ENCODE data around the gene IL1RAPL2. TPM values are rescaled to one million over a fixed set of nuclear protein-coding genes. Genes with fewer than 3 reads are reported as not detected.

IL1RAPL2 gene
- total and polyA plus RNA-seq, 10 of the 15 experiments (the other 5 are each of a cell fraction or from before 2014, with no cell fraction given) = 0.19 TPM; not detected in 9

DNA sequence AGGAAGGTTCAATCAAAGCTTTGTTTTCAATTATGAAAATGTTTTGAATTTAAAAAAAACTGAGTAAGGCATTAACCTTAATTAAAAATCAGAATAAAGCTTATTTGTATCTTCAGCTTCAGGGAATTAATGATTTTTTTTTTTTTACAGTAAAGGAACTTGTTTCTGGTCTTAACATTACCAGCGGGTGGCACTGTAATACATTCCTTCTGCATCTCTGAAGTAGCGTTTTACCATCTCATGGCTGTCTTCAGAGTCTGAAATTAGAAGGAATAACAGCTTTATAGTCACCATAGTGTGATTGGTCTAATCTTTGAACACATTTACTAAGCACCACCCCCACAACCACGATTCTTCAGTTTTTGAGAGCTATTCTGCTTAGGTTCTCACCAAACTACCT is 102.6 kb downstream of the IL1RAPL2 start:
- no peaks in the 10 kb centered on the region for H3K36me3 ChIP-seq (ENCODE audit: control insufficient read depth in 2 of 2, insufficient read depth in 2 of 2, low read length in 1 of 2)
- FAIRE-seq = no peak
- WGBS (ENCODE audit: insufficient coverage, insufficient replicate concordance, low lambda C conversion rate, missing lambda C conversion rate) = 3% methylated on average over 3 of the region's 3 CpGs
- ChIA-PET RAD21 (ENCODE audit: unreplicated experiment) (interaction anchor here (0.9 to 1.3 kb wide), 3 partner anchors 254 to 522 kb away, joined by 3 to 6 read pairs (median 4); no protein-coding TSS in a partner anchor), POLR2A (no interaction called here), SMC1A (ENCODE audit: uncharacterized antibody, unreplicated experiment) (interaction anchor here (1.0 to 1.6 kb wide), 4 partner anchors 9 to 522 kb away, joined by 3 to 7 read pairs (median 3); no protein-coding TSS in a partner anchor), CTCF (interaction anchor here (0.6 to 3.4 kb wide), 8 partner anchors 9 to 522 kb away, joined by 3 to 26 read pairs (median 4); no protein-coding TSS in a partner anchor)
- no peak overlapping the region for H3K4me2 ChIP-seq (ENCODE audit: control insufficient read depth, insufficient read depth)
- no peak overlapping the region for H3K27ac ChIP-seq (ENCODE audit: control insufficient read depth, insufficient read depth)
- ATAC-seq = no peak
- no peak overlapping the region for H3K9ac ChIP-seq (ENCODE audit: control insufficient read depth, insufficient read depth, low read length)
- no peak for DNase-seq (ENCODE audit: low read depth, low spot score)
- no peaks in the 10 kb centered on the region for H3K79me2 ChIP-seq (ENCODE audit: control insufficient read depth, insufficient read depth, low read length)
- H3K9me3 ChIP-seq (replicated peaks; ENCODE audit: control insufficient read depth, insufficient read depth, low read length) = no peaks in the 10 kb centered on the region
- H4K20me1 ChIP-seq (ENCODE audit: control insufficient read depth, insufficient read depth) = no peaks in the 10 kb centered on the region
- no peak overlapping the region for H2AFZ ChIP-seq (ENCODE audit: control insufficient read depth, low read depth, low read length)
- intact Hi-C loops (cut with micrococcal nuclease; ENCODE audit: unreplicated experiment) = loop anchor here (1.0 kb wide), 1 partner anchor 254 kb away; no protein-coding TSS in a partner anchor
- H3K4me3 ChIP-seq = no peak overlapping the region
- no peaks in the 10 kb centered on the region for H3K27me3 ChIP-seq (replicated peaks in 1 of 2; ENCODE audit: control insufficient read depth in 2 of 2, insufficient read depth in 2 of 2, low read length in 1 of 2)
- in situ Hi-C loops (cut with MboI) = no loop called here
- BruUV-seq (replicated peaks) = no TSS peak
- H3K4me1 ChIP-seq (ENCODE audit: control insufficient read depth, insufficient read depth, low read length) = no peaks in the 10 kb centered on the region
- TF ChIP-seq TCF3 (IDR thresholded peaks at IDR 0.05; ENCODE audit: borderline replicate concordance, insufficient read depth, low read depth, low read length) = no peak
- TF ChIP-seq BACH1 (IDR thresholded peaks at IDR 0.05; ENCODE audit: borderline replicate concordance) = no peak
- no peak for TF ChIP-seq IRF4 (IDR thresholded peaks at IDR 0.05; ENCODE audit: low read depth, low read length)
- TF ChIP-seq ZNF384 (IDR thresholded peaks at IDR 0.05; ENCODE audit: borderline replicate concordance, low read depth, low read length) = no peak
- peak; percentile 14; the same call in 1 of the 2 replicates for TF ChIP-seq SMC3 (IDR thresholded peaks at IDR 0.05; ENCODE audit: borderline replicate concordance, low read length)
- TF ChIP-seq SIX5 (IDR thresholded peaks at IDR 0.05; ENCODE audit: low read depth, low read length, severe bottlenecking) = no peak
- TF ChIP-seq CEBPB (IDR thresholded peaks at IDR 0.05; ENCODE audit: borderline replicate concordance in 1 of 2, low read depth in 2 of 2, low read length in 2 of 2) = no peak
- TF ChIP-seq ZNF24 (IDR thresholded peaks at IDR 0.05) = peak; percentile 67; the same call in 1 of the 2 replicates
- TF ChIP-seq NR2C2 (IDR thresholded peaks at IDR 0.05; ENCODE audit: borderline replicate concordance, control insufficient read depth, insufficient read length, low read depth) = no peak
- no peak for TF ChIP-seq POLR2A (IDR thresholded peaks at IDR 0.05; ENCODE audit: low read depth, low read length)
- TF ChIP-seq HDAC6 (IDR thresholded peaks at IDR 0.05; ENCODE audit: unreplicated experiment) = no peak
- TF ChIP-seq CEBPZ (IDR thresholded peaks at IDR 0.05; ENCODE audit: low read depth, low read length) = no peak
- no peak for TF ChIP-seq GABPA (IDR thresholded peaks at IDR 0.05; ENCODE audit: low read depth)
- TF ChIP-seq BRCA1 (IDR thresholded peaks at IDR 0.05; ENCODE audit: low read depth, low read length) = no peak
- TF ChIP-seq CREB1 (IDR thresholded peaks at IDR 0.05; ENCODE audit: low read depth) = no peak
- TF ChIP-seq CHD4 (IDR thresholded peaks at IDR 0.05) = no peak
- no peak for TF ChIP-seq CUX1 (IDR thresholded peaks at IDR 0.05; ENCODE audit: insufficient replicate concordance, low read depth, low read length)
- no peak for TF ChIP-seq JUNB (IDR thresholded peaks at IDR 0.05)
